Measurements from ENCODE around the gene CAMSAP3.

Gene CAMSAP3, protein sequence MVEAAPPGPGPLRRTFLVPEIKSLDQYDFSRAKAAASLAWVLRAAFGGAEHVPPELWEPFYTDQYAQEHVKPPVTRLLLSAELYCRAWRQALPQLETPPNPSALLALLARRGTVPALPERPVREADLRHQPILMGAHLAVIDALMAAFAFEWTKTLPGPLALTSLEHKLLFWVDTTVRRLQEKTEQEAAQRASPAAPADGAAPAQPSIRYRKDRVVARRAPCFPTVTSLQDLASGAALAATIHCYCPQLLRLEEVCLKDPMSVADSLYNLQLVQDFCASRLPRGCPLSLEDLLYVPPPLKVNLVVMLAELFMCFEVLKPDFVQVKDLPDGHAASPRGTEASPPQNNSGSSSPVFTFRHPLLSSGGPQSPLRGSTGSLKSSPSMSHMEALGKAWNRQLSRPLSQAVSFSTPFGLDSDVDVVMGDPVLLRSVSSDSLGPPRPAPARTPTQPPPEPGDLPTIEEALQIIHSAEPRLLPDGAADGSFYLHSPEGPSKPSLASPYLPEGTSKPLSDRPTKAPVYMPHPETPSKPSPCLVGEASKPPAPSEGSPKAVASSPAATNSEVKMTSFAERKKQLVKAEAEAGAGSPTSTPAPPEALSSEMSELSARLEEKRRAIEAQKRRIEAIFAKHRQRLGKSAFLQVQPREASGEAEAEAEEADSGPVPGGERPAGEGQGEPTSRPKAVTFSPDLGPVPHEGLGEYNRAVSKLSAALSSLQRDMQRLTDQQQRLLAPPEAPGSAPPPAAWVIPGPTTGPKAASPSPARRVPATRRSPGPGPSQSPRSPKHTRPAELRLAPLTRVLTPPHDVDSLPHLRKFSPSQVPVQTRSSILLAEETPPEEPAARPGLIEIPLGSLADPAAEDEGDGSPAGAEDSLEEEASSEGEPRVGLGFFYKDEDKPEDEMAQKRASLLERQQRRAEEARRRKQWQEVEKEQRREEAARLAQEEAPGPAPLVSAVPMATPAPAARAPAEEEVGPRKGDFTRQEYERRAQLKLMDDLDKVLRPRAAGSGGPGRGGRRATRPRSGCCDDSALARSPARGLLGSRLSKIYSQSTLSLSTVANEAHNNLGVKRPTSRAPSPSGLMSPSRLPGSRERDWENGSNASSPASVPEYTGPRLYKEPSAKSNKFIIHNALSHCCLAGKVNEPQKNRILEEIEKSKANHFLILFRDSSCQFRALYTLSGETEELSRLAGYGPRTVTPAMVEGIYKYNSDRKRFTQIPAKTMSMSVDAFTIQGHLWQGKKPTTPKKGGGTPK

GRCh38 chr19:7595466-7596133 lies at the start of gene CAMSAP3:
CAMSAP3 (plus strand) TSS chr19:7595863; CDS start chr19:7596003, 140 bp downstream.
- peak in 1 of 3 experiments; percentile 12 for DNase-seq (ENCODE audit: low read depth in 3 of 3)

GRCh38 chr19:7545904-7546303 lies 49.8 kb upstream of the CAMSAP3 start:
- no peak for DNase-seq (ENCODE audit: low read depth in 3 of 3)

DNA sequence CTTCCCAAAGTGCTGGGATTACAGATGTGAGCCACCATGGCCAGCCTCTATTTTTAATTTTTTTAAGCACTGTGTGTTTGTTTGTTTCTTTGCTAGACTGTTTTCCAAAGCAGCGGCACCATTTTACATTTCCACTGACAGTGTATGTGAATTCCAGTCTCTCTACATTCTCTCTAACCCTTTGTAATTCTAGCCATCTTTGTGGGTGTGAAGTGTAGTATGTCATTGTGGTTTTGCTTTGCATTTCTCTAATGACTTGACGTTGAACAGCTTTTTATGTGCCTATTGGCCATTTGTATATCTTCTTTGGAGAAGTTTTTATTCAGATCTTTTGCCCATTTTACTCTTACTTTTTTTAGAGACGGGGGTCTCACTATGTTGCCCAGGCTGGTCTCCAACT lies 48.5 kb upstream of the CAMSAP3 start:
- DNase-seq (ENCODE audit: low read depth in 3 of 3): no peak

- DNase-seq (ENCODE audit: low read depth in 3 of 3): no peak
Measured at GRCh38 chr19:7549429-7550148, 46.1 kb upstream of the CAMSAP3 start.

DNA sequence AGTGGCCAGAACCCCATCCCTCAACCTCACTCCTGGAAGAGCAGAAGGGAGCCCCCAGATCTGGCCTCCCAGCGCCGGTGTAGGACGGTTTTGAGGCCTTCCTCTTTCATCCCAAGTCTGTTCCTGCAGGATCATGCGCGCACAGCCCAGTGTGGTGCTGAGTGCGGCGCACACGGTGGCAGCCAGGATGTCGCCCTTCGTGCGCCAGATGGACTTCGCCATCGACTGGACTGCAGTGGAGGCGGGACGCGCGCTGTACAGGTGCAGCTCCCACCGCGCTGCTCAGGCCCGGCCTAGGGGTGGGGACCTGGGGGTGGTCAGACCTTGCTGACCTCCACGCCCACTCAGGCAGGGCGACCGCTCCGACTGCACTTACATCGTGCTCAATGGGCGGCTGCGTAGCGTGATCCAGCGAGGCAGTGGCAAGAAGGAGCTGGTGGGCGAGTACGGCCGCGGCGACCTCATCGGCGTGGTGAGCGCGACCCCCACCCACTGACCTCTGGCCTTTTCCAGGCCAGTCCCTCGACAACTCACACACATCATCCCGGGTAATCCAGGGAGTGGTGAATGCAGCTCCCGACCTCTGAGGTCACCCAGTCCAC lies 45.4 kb upstream of the CAMSAP3 start:
- DNase-seq (ENCODE audit: low read depth in 3 of 3): no peak

- no peak for DNase-seq (ENCODE audit: low read depth in 3 of 3)
Measured at GRCh38 chr19:7550987-7551761, 44.5 kb upstream of the CAMSAP3 start.

DNA sequence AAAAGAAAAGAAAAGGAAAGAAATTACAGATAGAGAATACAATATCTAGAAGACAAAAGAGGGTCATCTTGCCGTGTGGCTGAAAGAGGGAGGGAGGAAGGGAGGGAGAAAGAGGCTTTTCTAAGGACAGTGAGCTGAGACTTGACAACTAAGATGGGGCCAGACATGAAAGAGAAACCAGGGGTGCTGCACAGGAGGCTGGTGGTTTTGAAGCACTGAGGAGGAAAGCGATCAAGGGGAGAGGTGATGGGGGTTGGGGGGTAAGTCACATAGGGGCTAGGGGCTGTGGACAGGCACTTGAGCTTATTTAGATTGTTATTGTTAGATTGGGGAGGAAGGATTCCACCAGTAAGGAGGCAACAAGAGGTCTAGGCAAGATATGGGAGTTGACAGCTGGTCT lies 42.9 kb upstream of the CAMSAP3 start:
- no peak for DNase-seq (ENCODE audit: low read depth in 3 of 3)

DNA sequence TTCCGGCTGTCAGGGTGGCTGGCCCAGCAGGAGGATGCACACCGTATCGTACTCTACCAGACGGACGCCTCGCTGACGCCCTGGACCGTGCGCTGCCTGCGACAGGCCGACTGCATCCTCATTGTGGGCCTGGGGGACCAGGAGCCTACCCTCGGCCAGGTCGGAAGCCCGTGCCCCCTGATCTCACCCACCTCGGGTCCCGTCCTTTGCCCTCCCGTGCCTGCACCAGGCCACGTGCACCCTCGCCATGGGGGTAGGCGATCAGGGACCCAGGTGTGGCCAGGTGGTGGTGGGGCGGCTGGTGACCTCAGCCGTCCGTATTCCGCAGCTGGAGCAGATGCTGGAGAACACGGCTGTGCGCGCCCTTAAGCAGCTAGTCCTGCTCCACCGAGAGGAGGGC lies 41.1 kb upstream of the CAMSAP3 start:
- DNase-seq (ENCODE audit: low read depth in 3 of 3): no peak

DNA sequence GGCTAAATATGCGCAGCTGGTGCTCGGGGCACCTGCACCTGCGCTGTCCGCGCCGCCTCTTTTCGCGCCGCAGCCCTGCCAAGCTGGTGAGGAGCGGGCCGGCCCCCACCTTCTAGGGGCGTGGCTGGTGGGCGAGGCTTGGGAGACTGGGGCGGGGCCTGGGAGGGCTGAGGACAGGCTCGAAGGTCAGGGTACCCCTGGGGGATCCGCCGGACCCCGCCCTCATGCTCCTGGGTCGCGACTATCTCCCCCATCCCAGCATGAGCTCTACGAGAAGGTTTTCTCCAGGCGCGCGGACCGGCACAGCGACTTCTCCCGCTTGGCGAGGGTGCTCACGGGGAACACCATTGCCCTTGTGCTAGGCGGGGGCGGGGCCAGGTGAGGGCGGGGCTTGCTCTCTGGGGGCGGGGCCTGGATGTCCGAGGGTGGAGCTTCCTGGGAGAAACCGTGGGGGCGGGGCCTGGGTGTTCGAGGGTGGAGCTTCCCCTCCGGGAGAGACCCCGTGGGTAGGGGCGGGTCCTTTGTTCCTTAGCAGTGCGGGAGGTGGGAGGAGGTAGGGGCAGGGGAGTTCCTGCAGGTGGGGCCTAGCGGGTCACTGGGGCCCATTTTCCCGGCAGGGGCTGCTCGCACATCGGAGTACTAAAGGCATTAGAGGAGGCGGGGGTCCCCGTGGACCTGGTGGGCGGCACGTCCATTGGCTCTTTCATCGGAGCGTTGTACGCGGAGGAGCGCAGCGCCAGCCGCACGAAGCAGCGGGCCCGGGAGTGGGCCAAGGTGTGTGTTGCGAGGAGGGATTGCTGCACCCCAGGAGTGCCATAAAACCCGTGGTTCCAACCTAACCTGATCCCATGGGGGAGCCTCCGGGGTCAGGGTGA lies 40.4 kb upstream of the CAMSAP3 start:
- DNase-seq (ENCODE audit: low read depth in 3 of 3): no peak

DNA sequence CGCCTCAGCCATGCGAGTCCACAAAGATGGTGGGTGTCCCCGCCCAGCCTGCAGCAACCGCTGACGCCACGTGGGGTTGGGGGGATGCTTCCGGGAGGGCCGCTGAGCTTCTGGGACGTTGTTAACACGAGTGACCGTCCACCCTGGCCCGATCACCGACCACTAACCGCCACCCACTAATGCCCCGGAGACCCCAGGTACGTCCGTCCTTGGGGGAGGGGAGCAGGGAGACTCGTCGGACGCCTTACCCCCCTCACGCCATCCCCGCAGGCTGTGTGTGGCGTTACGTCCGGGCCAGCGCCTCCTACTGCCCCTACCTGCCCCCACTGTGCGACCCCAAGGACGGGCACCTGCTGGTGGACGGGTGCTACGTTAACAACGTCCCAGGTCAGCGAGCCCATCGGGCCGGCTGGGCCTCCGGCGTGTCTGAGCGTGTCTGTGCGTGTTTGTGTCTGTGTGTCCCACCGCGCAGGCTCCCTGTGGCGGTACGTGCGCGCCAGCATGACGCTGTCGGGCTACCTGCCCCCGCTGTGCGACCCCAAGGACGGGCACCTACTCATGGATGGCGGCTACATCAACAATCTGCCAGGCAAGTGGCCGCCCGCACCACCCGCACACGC lies 38.9 kb upstream of the CAMSAP3 start:
- DNase-seq (ENCODE audit: low read depth in 3 of 3): no peak

- DNase-seq (ENCODE audit: low read depth in 3 of 3): no peak
Measured at GRCh38 chr19:7558667-7559066, 37.0 kb upstream of the CAMSAP3 start.

DNA sequence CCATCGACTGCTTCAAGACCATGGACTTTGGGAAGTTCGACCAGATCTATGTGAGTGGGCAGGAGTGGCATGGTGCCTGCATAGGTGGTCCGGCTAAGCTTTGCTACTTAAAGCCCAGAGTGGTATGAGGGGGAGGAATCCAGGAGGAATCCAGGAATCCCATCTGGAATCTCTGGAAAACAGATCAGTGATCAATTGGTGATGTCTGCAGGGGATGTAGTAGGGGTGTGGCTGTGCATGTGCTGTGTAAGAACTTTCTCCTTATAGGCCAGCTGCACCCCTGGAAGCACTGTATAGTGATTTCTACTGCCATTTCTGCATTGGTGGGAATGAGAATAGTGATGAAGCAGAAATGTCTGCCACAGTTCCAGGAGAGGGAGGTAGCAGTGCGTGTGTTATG lies 36.6 kb upstream of the CAMSAP3 start:
- DNase-seq (ENCODE audit: low read depth in 3 of 3): no peak

GRCh38 chr19:7560255-7560654 lies 35.4 kb upstream of the CAMSAP3 start:
- no peak for DNase-seq (ENCODE audit: low read depth in 3 of 3)

DNA sequence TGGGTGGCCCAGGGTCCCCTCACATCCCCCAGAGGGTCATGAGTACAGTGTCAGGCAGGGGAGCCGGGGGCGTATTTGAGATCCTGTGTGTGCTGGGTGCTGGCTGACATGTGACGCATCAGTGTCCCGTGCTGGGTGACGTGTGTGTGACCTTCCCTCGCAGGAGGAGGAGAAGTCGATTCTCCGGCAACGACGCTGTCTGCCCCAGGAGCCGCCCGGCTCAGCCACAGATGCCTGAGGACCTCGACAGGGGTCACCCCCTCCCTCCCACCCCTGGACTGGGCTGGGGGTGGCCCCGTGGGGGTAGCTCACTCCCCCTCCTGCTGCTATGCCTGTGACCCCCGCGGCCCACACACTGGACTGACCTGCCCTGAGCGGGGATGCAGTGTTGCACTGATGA lies 34.3 kb upstream of the CAMSAP3 start:
- DNase-seq (ENCODE audit: low read depth in 3 of 3): no peak

GRCh38 chr19:7562646-7563393 lies 32.8 kb upstream of the CAMSAP3 start:
- no peak for DNase-seq (ENCODE audit: low read depth in 3 of 3)

DNA sequence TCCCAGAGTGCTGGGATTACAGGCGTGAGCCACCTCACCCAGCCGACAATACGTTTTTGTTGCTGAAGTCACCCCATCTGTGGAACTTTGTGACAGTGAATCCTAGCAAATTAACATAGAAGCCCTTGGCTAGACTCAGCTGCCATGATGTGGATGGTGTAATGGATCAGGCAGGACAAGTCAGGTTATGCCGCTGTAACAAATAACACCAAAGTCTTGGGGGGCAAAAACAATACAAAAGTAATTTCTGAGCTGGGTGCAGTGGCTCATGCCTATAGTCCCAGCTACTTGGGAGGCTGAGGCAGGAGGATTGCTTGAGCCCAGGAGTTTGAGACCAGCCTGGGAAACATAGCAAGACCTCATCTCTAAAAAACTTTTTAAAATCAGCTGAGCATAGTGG lies 30.8 kb upstream of the CAMSAP3 start:
- no peak for DNase-seq (ENCODE audit: low read depth in 3 of 3)

GRCh38 chr19:7565332-7565731 lies 30.3 kb upstream of the CAMSAP3 start:
- no peak for DNase-seq (ENCODE audit: low read depth in 3 of 3)

GRCh38 chr19:7570761-7571160 lies 24.9 kb upstream of the CAMSAP3 start:
- DNase-seq (ENCODE audit: low read depth in 3 of 3): no peak

All from stimulated activated CD4-positive, alpha-beta T cell treated with anti-CD3 and anti-CD28 coated beads, TNF-alpha, amount 100 ng/mL, for 4 hours (primary cell).